ENCODE results near the gene CXADR. TPM values are rescaled to one million over a fixed set of nuclear protein-coding genes. Genes with fewer than 3 reads are reported as not detected.

CXADR gene
- total RNA-seq, 2 donors from 2014 or later: 0.62 to 1.9 TPM

DNA sequence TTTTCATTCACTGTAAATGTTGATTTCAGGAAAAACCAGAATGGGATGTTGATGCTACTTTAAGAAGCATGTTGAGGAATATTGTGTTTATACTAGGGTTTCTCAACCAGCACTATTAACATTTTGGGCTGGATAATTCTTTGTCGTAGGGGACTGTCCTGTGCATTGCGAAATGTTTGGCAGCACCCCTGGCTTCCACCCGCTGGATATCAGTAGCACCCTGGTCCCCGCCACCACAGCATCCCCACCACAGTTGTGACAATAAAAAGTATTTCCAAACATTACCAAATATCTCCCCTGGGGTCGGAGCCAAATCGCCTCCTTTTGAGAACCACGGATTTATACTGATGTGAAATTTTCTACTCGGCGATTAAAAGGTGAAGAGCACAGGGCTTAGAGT lies 57.9 kb downstream of the CXADR start:
- Mint-ChIP-seq H3K27me3 (peaks cover 28% of the 10 kb centered on the region), H3K4me1 (no peaks in the 10 kb centered on the region), H3K36me3 (ENCODE audit: low read depth) (no peaks in the 10 kb centered on the region), H3K4me3 (no peak overlapping the region), H3K27ac (no peak overlapping the region)
- no peaks in the 10 kb centered on the region for H3K9me3 ChIP-seq (ENCODE audit: control insufficient read depth, low read length, poor library complexity, severe bottlenecking)
- DNase-seq (no peak), ATAC-seq (no peak)

DNA sequence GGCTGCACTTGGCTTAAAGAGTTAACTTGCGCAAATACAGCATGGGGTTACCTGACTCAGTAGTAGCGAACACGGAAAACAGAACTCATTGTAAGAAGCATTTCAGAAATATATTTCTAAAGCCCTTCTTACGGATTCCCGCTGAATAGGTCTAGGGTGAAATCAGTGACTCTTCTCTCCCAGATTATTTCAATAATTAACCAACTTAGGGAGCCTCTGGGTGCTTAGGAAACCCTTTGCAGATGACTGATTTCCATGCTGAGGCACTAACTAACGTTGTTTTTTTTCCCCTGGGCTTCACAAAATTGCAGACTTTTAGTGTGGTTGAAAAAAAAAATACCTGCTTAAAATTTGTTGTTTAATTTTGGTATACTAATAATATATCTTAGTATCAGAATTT lies 59.6 kb downstream of the CXADR start:
- H3K27me3 Mint-ChIP-seq: peaks cover 28% of the 10 kb centered on the region
- no peaks in the 10 kb centered on the region for H3K9me3 ChIP-seq (ENCODE audit: control insufficient read depth, low read length, poor library complexity, severe bottlenecking)
- no peak overlapping the region for H3K27ac Mint-ChIP-seq
- H3K4me1 Mint-ChIP-seq: no peaks in the 10 kb centered on the region
- H3K36me3 Mint-ChIP-seq (ENCODE audit: low read depth): no peaks in the 10 kb centered on the region
- no peak for ATAC-seq
- DNase-seq: no peak
- H3K4me3 Mint-ChIP-seq: no peak overlapping the region

DNA sequence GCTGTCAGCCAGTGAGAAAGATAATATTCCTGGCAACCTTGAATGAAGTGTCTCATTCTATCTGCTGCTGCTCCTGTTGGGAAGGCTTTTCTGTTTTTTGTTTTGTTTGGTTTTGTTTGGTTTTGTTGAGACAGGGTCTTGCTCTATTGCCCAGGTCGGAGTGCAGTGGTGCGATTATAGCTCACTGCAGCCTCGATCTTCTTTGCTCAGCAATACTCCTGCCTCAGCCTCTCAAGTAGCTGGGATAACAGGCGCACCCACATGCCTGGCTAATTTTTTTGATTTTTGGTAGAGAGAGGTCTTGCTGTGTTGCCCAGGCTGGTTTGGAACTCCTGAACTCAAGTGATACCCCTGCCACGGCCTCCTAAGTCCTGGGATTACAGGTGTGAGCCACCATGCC lies 62.2 kb downstream of the CXADR start:
- Mint-ChIP-seq H3K27ac (no peak overlapping the region), H3K4me1 (no peaks in the 10 kb centered on the region), H3K27me3 (peaks cover 35% of the 10 kb centered on the region), H3K4me3 (no peak overlapping the region), H3K36me3 (ENCODE audit: low read depth) (no peaks in the 10 kb centered on the region)
- no peaks in the 10 kb centered on the region for H3K9me3 ChIP-seq (ENCODE audit: control insufficient read depth, low read length, poor library complexity, severe bottlenecking)
- no peak for DNase-seq
- ATAC-seq: no peak

DNA sequence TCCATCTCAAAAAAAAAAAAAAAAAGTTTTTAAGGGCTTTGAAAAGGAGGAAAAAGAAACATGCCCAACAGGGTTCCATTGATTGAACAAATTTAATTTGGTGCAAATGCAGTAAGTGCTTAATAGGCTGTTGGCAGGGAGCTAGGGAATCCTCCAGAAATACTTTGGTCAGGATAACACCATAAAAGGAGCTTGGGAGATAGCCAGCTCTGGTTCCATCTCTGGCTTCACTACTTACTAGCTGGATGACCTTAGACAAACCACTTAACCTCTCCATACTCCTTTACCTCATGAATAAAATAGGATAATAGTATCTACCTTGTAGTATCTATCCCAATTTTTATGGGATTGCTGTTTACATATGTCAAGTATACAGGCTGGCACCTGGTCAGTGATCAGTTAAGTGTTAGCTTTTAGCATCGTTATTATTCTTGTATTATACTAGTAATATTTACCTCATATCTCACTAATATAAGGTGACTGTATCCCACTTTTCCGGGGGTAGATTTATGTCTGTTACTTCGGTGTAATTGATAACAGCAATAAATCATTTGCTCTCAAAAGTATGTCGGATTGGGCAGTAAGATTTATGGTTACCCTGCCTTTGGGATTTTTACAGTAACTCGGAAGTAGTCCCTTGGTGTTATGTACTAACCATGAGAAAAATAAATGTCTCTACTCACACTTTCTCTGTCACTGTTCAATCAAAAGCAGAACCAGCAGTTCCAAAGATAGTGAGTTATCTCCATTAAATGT lies 63.4 kb downstream of the CXADR start:
- ATAC-seq: no peak
- no peaks in the 10 kb centered on the region for H3K9me3 ChIP-seq (ENCODE audit: control insufficient read depth, low read length, poor library complexity, severe bottlenecking)
- no peak overlapping the region for H3K4me3 Mint-ChIP-seq
- no peak overlapping the region for H3K27ac Mint-ChIP-seq
- no peaks in the 10 kb centered on the region for H3K4me1 Mint-ChIP-seq
- DNase-seq: no peak
- no peaks in the 10 kb centered on the region for H3K36me3 Mint-ChIP-seq (ENCODE audit: low read depth)
- peaks cover 32% of the 10 kb centered on the region for H3K27me3 Mint-ChIP-seq

DNA sequence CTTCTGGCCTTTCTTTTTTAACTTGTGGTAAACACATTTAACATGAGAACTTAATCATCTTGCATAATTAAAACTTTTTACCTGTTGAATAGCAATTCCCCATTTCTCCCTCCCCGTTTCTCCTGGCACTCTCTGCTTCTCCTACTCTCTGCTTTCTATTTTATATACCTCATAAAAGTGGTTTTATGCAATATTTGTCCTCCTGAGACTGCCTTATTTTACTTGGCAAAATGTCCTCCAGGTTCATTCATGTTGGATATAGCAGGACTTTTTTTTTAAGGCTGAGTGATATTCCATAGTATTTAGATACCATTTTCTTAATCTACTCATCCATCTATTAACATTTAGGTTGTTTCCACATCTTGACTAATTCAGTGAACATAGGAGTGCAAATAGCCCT lies 64.9 kb downstream of the CXADR start:
- Mint-ChIP-seq H3K36me3 (ENCODE audit: low read depth) (no peaks in the 10 kb centered on the region), H3K4me3 (no peak overlapping the region), H3K27ac (no peak overlapping the region), H3K4me1 (peaks cover 2% of the 10 kb centered on the region), H3K27me3 (peaks cover 32% of the 10 kb centered on the region)
- H3K9me3 ChIP-seq (ENCODE audit: control insufficient read depth, low read length, poor library complexity, severe bottlenecking): no peaks in the 10 kb centered on the region
- ATAC-seq (no peak), DNase-seq (no peak)

DNA sequence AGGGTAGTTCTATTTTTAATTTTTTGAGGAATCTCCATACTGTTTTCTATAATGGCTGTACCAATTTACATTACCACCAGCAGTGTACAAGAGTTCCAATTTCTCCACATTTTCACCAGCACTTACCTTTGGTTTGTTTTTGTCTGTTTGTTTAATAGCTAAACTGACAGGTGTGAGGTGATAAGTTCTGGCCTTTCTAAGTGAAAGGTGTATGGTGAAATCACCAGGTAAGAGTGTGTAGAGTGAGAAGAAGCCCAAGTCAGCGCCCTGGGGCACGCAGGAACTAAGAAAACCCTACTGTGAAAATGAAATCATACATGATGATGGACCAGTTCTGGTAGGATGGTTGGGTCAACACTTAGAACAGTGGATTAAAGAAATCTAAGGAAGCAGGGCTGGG lies 65.3 kb downstream of the CXADR start:
- Mint-ChIP-seq H3K4me1 (peaks cover 2% of the 10 kb centered on the region), H3K27ac (no peak overlapping the region), H3K27me3 (peaks cover 30% of the 10 kb centered on the region), H3K4me3 (no peak overlapping the region), H3K36me3 (ENCODE audit: low read depth) (no peaks in the 10 kb centered on the region)
- no peaks in the 10 kb centered on the region for H3K9me3 ChIP-seq (ENCODE audit: control insufficient read depth, low read length, poor library complexity, severe bottlenecking)
- DNase-seq (no peak), ATAC-seq (no peak)

DNA sequence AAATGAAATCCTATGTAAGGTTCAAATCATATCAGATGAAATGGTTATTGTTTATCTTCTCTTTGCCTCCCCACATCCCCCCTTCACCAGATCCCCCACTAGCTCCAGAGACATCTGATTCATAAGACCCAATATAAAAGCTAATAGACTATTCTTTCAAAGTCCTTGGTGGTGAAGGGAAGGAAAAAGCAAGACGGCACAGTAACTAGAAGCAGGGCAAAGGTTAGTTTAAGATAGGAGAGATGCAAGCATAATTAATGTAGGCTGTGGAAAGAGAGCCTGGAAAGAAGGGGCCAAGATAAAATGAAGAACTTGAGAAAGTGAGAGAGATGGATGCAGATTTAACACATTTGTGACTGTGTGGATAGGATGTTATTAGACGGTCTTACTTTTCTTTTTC lies 66.0 kb downstream of the CXADR start:
- no peak overlapping the region for H3K27ac Mint-ChIP-seq
- H3K36me3 Mint-ChIP-seq (ENCODE audit: low read depth): no peaks in the 10 kb centered on the region
- H3K4me3 Mint-ChIP-seq: no peak overlapping the region
- peaks cover 24% of the 10 kb centered on the region for H3K27me3 Mint-ChIP-seq
- H3K4me1 Mint-ChIP-seq: peaks cover 2% of the 10 kb centered on the region
- no peak for DNase-seq
- no peaks in the 10 kb centered on the region for H3K9me3 ChIP-seq (ENCODE audit: control insufficient read depth, low read length, poor library complexity, severe bottlenecking)
- ATAC-seq: no peak

DNA sequence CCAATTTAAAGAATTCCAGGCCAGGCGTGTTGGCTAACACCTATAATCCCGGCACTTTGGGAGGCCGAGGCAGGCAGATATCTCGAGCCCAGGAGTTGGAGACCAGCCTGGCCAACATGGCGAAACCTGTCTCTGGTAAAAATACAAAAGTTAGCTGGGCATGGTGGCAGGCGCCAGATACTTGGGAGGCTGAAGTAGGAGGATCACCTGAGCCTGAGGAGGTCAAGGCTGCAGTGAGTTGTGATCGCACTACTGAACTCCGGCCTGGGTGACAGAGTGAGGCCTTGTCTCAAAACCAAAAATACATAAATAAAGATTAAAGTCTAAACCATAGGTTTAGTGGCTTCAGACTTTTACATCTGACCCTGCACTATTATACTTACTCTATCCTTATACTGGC lies 67.5 kb downstream of the CXADR start:
- Mint-ChIP-seq H3K4me3 (no peak overlapping the region), H3K27me3 (peaks cover 11% of the 10 kb centered on the region), H3K36me3 (ENCODE audit: low read depth) (no peaks in the 10 kb centered on the region), H3K27ac (no peak overlapping the region), H3K4me1 (peaks cover 2% of the 10 kb centered on the region)
- ATAC-seq: no peak
- DNase-seq: no peak
- H3K9me3 ChIP-seq (ENCODE audit: control insufficient read depth, low read length, poor library complexity, severe bottlenecking): no peaks in the 10 kb centered on the region

DNA sequence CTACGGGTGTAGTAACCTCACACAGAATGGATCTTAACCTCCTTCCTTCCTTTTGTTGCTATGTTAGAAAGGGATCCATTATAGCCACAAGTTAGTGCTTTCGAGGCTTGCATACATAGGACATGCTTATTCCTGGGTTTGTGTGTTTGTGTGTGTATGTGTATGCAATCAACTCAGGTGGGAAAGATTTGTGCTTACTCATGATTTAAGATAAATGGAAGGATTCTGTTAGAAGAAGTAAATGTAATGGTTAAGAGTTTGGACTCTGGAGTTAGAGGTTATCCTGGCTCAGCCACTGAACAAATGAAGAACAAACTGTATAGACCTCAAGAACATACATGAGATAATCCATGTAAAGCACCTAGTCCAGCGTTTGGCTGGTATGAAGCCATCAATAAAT lies 71.1 kb downstream of the CXADR start:
- Mint-ChIP-seq H3K4me3 (no peak overlapping the region), H3K27ac (no peak overlapping the region), H3K27me3 (peaks cover 3% of the 10 kb centered on the region), H3K36me3 (ENCODE audit: low read depth) (no peaks in the 10 kb centered on the region), H3K4me1 (peaks cover 2% of the 10 kb centered on the region)
- H3K9me3 ChIP-seq (ENCODE audit: control insufficient read depth, low read length, poor library complexity, severe bottlenecking): no peaks in the 10 kb centered on the region
- no peak for ATAC-seq
- no peak for DNase-seq

DNA sequence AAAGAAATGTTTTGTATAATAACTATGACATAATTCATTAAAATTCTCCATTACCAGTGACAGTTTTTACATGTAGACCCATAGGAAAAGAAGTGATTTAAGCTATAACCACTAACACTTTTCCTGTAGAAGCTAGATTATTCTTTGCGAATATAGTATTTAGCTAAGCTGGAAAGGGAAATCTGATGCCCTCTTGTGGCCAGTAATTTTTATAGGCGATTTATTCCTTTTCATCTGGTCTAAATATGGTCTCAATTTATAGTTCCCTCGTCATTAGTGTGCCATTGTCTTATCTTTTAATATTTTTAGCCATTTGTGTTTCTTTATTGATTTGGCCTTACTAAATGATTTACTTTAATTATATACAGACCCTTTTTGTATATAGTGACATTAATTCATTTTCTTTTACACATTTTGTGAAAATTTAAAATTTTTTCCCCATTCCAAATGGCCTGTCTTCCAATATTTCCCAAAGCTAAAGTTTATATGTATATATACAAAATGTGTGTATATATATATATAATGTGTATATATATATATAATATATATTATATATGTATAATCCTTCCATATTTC lies 73.1 kb downstream of the CXADR start:
- Mint-ChIP-seq H3K36me3 (ENCODE audit: low read depth) (no peaks in the 10 kb centered on the region), H3K27ac (no peak overlapping the region), H3K4me3 (no peak overlapping the region), H3K27me3 (no peaks in the 10 kb centered on the region), H3K4me1 (peaks cover 2% of the 10 kb centered on the region)
- ATAC-seq (no peak), DNase-seq (peak in 1 of 3 donors; percentile 7)
- H3K9me3 ChIP-seq (ENCODE audit: control insufficient read depth, low read length, poor library complexity, severe bottlenecking): no peaks in the 10 kb centered on the region

DNA sequence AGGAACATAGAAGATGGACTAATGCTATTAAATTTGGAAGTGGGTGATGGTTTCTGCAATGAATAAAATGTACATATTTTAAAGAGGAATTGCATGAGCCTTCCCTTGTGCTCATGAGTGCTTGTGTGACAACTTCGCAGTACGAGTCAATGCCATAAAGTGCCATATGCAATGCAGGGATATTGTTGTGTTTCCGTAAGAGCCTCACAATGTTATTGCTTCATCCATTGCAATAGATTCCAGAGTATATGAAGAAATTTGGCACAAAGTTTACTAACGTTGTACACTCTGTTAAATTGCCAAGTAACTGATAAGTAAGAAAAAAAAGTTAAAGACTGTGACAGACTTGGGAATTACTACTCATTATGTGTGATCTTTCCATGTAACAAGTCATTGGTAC lies 77.6 kb downstream of the CXADR start:
- Mint-ChIP-seq H3K27me3 (no peaks in the 10 kb centered on the region), H3K36me3 (ENCODE audit: low read depth) (no peaks in the 10 kb centered on the region), H3K4me1 (no peaks in the 10 kb centered on the region), H3K4me3 (no peak overlapping the region), H3K27ac (no peak overlapping the region)
- DNase-seq (no peak), ATAC-seq (no peak)
- H3K9me3 ChIP-seq (ENCODE audit: control insufficient read depth, low read length, poor library complexity, severe bottlenecking): no peaks in the 10 kb centered on the region

DNA sequence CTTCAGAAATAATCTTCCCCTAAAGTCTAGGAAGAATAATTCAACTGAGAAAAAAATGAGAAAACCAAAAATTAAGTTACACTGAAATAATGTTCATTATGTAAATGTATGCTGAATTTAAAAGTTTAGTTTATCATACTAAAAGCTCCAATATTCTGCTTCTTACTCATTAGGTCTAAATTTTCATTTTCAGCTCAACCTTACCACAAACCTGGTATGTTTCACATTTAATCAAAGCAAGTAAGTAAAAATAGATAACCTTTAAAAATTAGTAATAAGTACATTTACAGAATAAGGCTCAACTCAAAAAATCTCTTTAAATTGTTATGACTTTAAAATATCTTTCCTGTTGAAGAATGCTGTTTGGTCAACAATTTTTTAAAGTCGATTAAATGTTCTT lies 84.8 kb downstream of the CXADR start:
- H3K9me3 ChIP-seq (ENCODE audit: control insufficient read depth, low read length, poor library complexity, severe bottlenecking): no peaks in the 10 kb centered on the region
- ATAC-seq: no peak
- Mint-ChIP-seq H3K27ac (no peak overlapping the region), H3K36me3 (ENCODE audit: low read depth) (no peaks in the 10 kb centered on the region), H3K27me3 (no peaks in the 10 kb centered on the region), H3K4me3 (no peak overlapping the region), H3K4me1 (peaks cover 3% of the 10 kb centered on the region)
- DNase-seq: no peak

DNA sequence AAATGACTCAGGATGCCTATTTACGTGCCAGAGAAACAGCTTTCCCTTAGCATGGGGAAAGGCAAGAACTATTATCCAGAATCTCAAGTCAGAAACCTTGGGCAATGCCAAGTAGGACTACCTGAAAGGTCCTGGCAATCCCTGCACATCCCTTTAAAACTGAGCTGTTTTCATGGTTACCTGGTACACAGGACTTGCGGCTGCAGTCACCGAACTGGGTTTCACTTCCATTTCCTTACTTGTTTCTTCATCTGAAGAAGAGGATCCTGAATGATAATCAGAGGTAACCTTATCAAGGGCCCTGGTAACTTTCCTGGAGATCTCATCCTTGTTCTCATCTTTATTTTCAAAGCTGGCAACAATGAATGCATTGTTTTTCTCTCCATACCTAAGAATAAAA lies 85.6 kb downstream of the CXADR start:
- peak overlapping the region; percentile 37 for H3K27ac Mint-ChIP-seq
- peaks cover 3% of the 10 kb centered on the region for H3K4me1 Mint-ChIP-seq
- H3K36me3 Mint-ChIP-seq (ENCODE audit: low read depth): no peaks in the 10 kb centered on the region

DNA sequence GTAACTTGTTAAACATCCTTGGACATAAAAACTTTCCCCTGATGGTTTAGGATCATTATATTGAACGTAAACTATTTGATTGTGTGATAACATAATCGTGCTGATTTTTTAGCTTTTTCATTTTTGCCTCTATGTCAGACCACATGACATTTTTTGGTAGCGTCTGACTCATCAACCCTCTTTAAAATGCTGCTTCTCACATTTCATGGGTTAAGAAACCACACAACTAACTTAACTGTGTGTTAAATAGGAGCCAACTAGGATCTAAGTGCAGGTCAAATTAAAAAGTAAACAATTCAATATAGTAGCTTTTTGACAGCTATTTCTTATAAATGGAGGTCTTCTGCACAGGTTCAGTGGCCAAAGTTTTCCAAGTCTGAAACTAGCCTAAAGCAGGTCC lies 90.0 kb downstream of the CXADR start:
- H3K4me3 Mint-ChIP-seq: no peak overlapping the region
- DNase-seq (no peak), ATAC-seq (no peak)
- H3K9me3 ChIP-seq (ENCODE audit: control insufficient read depth, low read length, poor library complexity, severe bottlenecking): no peaks in the 10 kb centered on the region
- peak overlapping the region; percentile 11 for H3K27ac Mint-ChIP-seq
- H3K36me3 Mint-ChIP-seq (ENCODE audit: low read depth): peaks cover 3% of the 10 kb centered on the region
- H3K27me3 Mint-ChIP-seq: no peaks in the 10 kb centered on the region
- peaks cover 8% of the 10 kb centered on the region for H3K4me1 Mint-ChIP-seq

More for the DNA sequence above, 85.6 kb downstream of the CXADR start:
- ATAC-seq: no peak
- no peaks in the 10 kb centered on the region for H3K27me3 Mint-ChIP-seq
- no peaks in the 10 kb centered on the region for H3K9me3 ChIP-seq (ENCODE audit: control insufficient read depth, low read length, poor library complexity, severe bottlenecking)
- no peak overlapping the region for H3K4me3 Mint-ChIP-seq
- no peak for DNase-seq

All from T-helper 17 cell (primary cell).